ENCODE data around the gene VEGFA. TPM values are rescaled to one million over a fixed set of nuclear protein-coding genes. Genes with fewer than 3 reads are reported as not detected.
A peak's percentile ranks its signal among the peaks of the same experiment; 100 is the strongest.

Gene VEGFA
- total and polyA plus RNA-seq, 2 experiments from 2014 or later: 148 to 179 TPM

DNA sequence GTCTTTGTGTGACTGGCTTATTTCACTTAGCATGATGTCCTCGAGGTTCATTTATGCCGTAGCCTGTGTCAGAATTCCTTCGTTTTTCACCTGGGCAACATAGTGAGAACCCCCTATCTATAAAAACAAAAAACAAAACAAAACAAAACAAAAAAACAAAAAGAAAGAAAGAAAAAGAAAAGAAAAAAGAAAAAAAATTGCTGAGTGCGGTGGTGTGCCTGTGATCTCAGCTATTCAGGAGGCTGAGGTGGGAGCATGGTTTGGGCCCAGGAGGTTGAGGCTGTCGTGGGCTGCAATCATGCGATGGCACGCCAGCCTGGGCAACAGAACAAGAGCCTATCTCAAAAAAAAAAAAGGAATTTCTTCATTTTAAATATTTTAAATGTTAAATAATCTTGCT, 38.4 kb downstream of the VEGFA start:
- Histone ChIP-seq H3K9me3 (ENCODE audit: low read depth) (no peaks in the 10 kb centered on the region), H3K27ac (peak overlapping the region; percentile 94), H3K27me3 (no peaks in the 10 kb centered on the region), H4K20me1 (ENCODE audit: insufficient read depth, poor library complexity, severe bottlenecking) (no peaks in the 10 kb centered on the region), H3K9me2 (replicated peaks; ENCODE audit: insufficient read depth) (no peaks in the 10 kb centered on the region), H2AFZ (no peak overlapping the region), H3K79me2 (no peaks in the 10 kb centered on the region), H3K36me3 (replicated peaks; ENCODE audit: insufficient read depth, low read depth) (no peaks in the 10 kb centered on the region), H3K4me2 (peak overlapping the region; percentile 71), H3K4me3 (no peak overlapping the region), H3K4me1 (ENCODE audit: insufficient read depth) (peaks cover 60% of the 10 kb centered on the region)
- 95% methylated on average over 7 of the region's 7 CpGs for WGBS (ENCODE audit: low lambda C conversion rate, missing lambda C conversion rate)
- DNase-seq (ENCODE audit: low spot score): no peak
- TF ChIP-seq, protein P1, sequence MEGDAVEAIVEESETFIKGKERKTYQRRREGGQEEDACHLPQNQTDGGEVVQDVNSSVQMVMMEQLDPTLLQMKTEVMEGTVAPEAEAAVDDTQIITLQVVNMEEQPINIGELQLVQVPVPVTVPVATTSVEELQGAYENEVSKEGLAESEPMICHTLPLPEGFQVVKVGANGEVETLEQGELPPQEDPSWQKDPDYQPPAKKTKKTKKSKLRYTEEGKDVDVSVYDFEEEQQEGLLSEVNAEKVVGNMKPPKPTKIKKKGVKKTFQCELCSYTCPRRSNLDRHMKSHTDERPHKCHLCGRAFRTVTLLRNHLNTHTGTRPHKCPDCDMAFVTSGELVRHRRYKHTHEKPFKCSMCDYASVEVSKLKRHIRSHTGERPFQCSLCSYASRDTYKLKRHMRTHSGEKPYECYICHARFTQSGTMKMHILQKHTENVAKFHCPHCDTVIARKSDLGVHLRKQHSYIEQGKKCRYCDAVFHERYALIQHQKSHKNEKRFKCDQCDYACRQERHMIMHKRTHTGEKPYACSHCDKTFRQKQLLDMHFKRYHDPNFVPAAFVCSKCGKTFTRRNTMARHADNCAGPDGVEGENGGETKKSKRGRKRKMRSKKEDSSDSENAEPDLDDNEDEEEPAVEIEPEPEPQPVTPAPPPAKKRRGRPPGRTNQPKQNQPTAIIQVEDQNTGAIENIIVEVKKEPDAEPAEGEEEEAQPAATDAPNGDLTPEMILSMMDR (IDR thresholded peaks at IDR 0.05; ENCODE audit: poor library complexity): no peak
- no peak for TF ChIP-seq EZH2 (IDR thresholded peaks at IDR 0.05; ENCODE audit: borderline replicate concordance)

DNA sequence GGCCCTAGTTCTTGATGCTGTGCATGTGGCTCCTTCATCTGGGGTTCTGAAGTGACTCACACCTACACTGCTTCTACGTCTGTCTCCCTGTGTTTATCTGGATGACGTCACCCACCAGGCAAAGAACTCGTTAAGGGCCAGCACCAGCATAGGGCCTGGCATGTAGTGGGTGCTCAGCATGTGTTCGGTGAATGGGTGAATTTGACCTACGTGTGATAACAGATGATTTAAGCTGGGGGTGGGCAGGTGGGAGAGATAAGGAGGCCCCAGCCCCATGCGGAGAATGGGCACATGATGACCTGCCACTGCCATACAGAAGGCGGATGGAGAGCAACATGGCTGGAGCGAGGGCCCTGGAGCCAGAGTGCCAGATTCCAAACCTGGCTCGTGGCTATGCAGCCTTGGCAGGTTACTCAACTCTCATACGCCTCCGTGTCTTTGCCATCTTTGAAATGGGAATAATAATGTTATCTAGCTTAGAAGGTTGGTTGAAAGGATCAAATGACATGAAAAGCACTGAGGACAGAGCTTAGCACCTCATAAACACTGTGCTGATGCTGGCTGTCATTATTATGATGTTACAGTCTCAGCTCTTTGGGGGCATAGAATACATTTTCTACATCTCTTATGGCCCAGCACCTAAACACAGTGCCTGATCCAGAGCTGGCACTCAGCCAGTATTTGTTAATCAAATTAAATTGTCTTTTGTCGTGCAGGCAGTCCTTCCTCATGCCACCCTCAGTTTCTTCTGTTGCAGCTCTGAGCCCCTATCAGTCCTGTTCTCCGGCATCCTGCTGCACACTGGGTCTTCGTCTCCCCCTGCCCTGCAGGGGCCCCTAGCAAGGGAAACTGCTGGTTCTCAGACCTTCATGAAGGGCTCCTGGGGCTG, 39.6 kb downstream of the VEGFA start:
- H2AFZ ChIP-seq: no peak overlapping the region
- DNase-seq (ENCODE audit: low spot score): peak; percentile 87
- WGBS (ENCODE audit: low lambda C conversion rate, missing lambda C conversion rate): 63% methylated on average over 14 of the region's 14 CpGs
- no peak overlapping the region for H3K4me3 ChIP-seq
- no peaks in the 10 kb centered on the region for H3K27me3 ChIP-seq
- peak overlapping the region; percentile 48 for H3K27ac ChIP-seq
- H3K9me2 ChIP-seq (replicated peaks; ENCODE audit: insufficient read depth): no peaks in the 10 kb centered on the region
- no peak overlapping the region for H3K4me2 ChIP-seq
- peaks cover 57% of the 10 kb centered on the region for H3K4me1 ChIP-seq (ENCODE audit: insufficient read depth)
- H3K9me3 ChIP-seq (ENCODE audit: low read depth): no peaks in the 10 kb centered on the region
- H3K36me3 ChIP-seq (replicated peaks; ENCODE audit: insufficient read depth, low read depth): no peaks in the 10 kb centered on the region
- TF ChIP-seq EZH2 (IDR thresholded peaks at IDR 0.05; ENCODE audit: borderline replicate concordance) (no peak), EZH2phosphoT487 (IDR thresholded peaks at IDR 0.05; ENCODE audit: low read depth, severe bottlenecking, unreplicated experiment) (no peak)
- TF ChIP-seq, protein P1 (IDR thresholded peaks at IDR 0.05; ENCODE audit: poor library complexity): no peak
- no peaks in the 10 kb centered on the region for H3K79me2 ChIP-seq
- H4K20me1 ChIP-seq (ENCODE audit: insufficient read depth, poor library complexity, severe bottlenecking): no peaks in the 10 kb centered on the region

DNA sequence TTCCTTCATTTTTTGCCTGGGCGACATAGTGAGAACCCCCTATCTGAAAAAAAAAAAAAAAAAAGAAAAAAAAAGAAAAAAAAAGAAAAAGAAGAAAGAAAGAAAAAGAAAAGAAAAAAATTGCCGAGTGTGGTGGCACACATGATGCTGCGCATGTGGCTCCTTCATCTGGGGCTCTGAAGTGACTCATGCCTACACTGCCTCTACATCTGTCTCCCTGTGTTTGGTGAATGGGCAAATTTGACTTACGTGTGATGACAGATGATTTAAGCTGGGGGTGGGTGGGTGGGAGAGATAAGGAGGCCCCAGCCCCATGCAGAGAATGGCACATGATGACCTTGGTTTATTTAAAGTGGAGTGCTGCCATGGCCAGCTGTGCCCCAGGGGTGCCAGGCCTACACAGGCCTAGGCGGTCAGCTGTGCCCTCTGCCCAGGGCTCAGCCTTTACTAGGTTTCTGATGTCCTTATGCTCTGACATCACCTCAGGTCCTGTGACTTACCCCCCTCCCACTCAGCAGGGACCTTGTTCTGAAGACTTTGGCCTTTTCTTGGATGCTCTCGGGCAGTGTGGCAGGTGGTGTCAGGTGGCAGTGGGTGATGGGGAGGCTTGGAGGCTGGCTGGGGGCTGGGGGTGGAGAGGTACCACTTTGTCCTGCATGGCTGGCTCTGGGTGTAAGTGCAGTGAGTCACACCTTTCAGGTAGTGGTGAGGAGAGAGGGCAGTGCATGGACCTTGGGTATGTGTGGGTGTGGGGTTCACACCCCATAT, 41.1 kb downstream of the VEGFA start:
- no peaks in the 10 kb centered on the region for H3K79me2 ChIP-seq
- H3K27ac ChIP-seq: peak overlapping the region; percentile 48
- H3K4me2 ChIP-seq: no peak overlapping the region
- H3K9me2 ChIP-seq (replicated peaks; ENCODE audit: insufficient read depth): no peaks in the 10 kb centered on the region
- no peak overlapping the region for H3K4me3 ChIP-seq
- peak; percentile 68 for DNase-seq (ENCODE audit: low spot score)
- no peaks in the 10 kb centered on the region for H3K9me3 ChIP-seq (ENCODE audit: low read depth)
- no peak overlapping the region for H2AFZ ChIP-seq
- H4K20me1 ChIP-seq (ENCODE audit: insufficient read depth, poor library complexity, severe bottlenecking): no peaks in the 10 kb centered on the region
- no peak for TF ChIP-seq EZH2 (IDR thresholded peaks at IDR 0.05; ENCODE audit: borderline replicate concordance)
- TF ChIP-seq EZH2phosphoT487 (IDR thresholded peaks at IDR 0.05; ENCODE audit: low read depth, severe bottlenecking, unreplicated experiment): no peak
- TF ChIP-seq, protein P1 (IDR thresholded peaks at IDR 0.05; ENCODE audit: poor library complexity): no peak
- no peaks in the 10 kb centered on the region for H3K36me3 ChIP-seq (replicated peaks; ENCODE audit: insufficient read depth, low read depth)
- no peaks in the 10 kb centered on the region for H3K27me3 ChIP-seq
- peaks cover 50% of the 10 kb centered on the region for H3K4me1 ChIP-seq (ENCODE audit: insufficient read depth)
- 89% methylated on average over 6 of the region's 6 CpGs for WGBS (ENCODE audit: low lambda C conversion rate, missing lambda C conversion rate)

All from hepatocyte (in vitro differentiated cells).